ENCODE data around the gene ANKHD1. TPM values are rescaled to one million over a fixed set of nuclear protein-coding genes. Genes with fewer than 3 reads are reported as not detected.

ANKHD1 gene
- total RNA-seq, 1 donor from 2014 or later, result 59.7 TPM

GRCh38 chr5:140372971-140373487 is 28.6 kb upstream of the ANKHD1 start:
- DNase-seq (ENCODE audit: extremely low read depth, low read depth, low spot score), result no peak

GRCh38 chr5:140381351-140381750 is 20.3 kb upstream of the ANKHD1 start:
- DNase-seq (ENCODE audit: extremely low read depth, low read depth, low spot score), result no peak

GRCh38 chr5:140381972-140382371 is 19.7 kb upstream of the ANKHD1 start:
- DNase-seq (ENCODE audit: extremely low read depth, low read depth, low spot score), result no peak

GRCh38 chr5:140382866-140383265 is 18.8 kb upstream of the ANKHD1 start:
- DNase-seq (ENCODE audit: extremely low read depth, low read depth, low spot score), result no peak

GRCh38 chr5:140383300-140383699 is 18.3 kb upstream of the ANKHD1 start:
- no peak for DNase-seq (ENCODE audit: extremely low read depth, low read depth, low spot score)

GRCh38 chr5:140388052-140388451 is 13.6 kb upstream of the ANKHD1 start:
- DNase-seq (ENCODE audit: extremely low read depth, low read depth, low spot score), result no peak

- DNase-seq (ENCODE audit: extremely low read depth, low read depth, low spot score), result no peak
These were observed 10.3 kb upstream of the ANKHD1 start for GRCh38 chr5:140391312-140391711.

- DNase-seq (ENCODE audit: extremely low read depth, low read depth, low spot score), result no peak
These were observed 9.9 kb upstream of the ANKHD1 start for GRCh38 chr5:140391732-140392131.

GRCh38 chr5:140393738-140394137 is 7.9 kb upstream of the ANKHD1 start:
- no peak for DNase-seq (ENCODE audit: extremely low read depth, low read depth, low spot score)

- no peak for DNase-seq (ENCODE audit: extremely low read depth, low read depth, low spot score)
These were observed 3.2 kb upstream of the ANKHD1 start for GRCh38 chr5:140398379-140398811.

- DNase-seq (ENCODE audit: extremely low read depth, low read depth, low spot score), result no peak
These were observed 1.5 kb upstream of the ANKHD1 start for GRCh38 chr5:140399979-140400729.

GRCh38 chr5:140400730-140401361 is 787 bp upstream of the ANKHD1 start:
- DNase-seq (ENCODE audit: extremely low read depth, low read depth, low spot score), result peak; percentile 88

- peak; percentile 4 for DNase-seq (ENCODE audit: extremely low read depth, low read depth, low spot score)
These were observed 833 bp downstream of the ANKHD1 start for GRCh38 chr5:140402258-140403074.

- no peak for DNase-seq (ENCODE audit: extremely low read depth, low read depth, low spot score)
These were observed 2.0 kb downstream of the ANKHD1 start for GRCh38 chr5:140403613-140404012.

- no peak for DNase-seq (ENCODE audit: extremely low read depth, low read depth, low spot score)
These were observed 7.2 kb downstream of the ANKHD1 start for GRCh38 chr5:140408750-140409241.

- DNase-seq (ENCODE audit: extremely low read depth, low read depth, low spot score), result no peak
These were observed 11.6 kb downstream of the ANKHD1 start for GRCh38 chr5:140413230-140413629.

GRCh38 chr5:140417235-140417634 is 15.6 kb downstream of the ANKHD1 start:
- DNase-seq (ENCODE audit: extremely low read depth, low read depth, low spot score), result no peak

GRCh38 chr5:140418862-140419520 is 17.4 kb downstream of the ANKHD1 start:
- no peak for DNase-seq (ENCODE audit: extremely low read depth, low read depth, low spot score)

GRCh38 chr5:140420226-140420570 is 18.6 kb downstream of the ANKHD1 start:
- DNase-seq (ENCODE audit: extremely low read depth, low read depth, low spot score), result no peak

- no peak for DNase-seq (ENCODE audit: extremely low read depth, low read depth, low spot score)
These were observed 19.2 kb downstream of the ANKHD1 start for GRCh38 chr5:140420665-140421361.

Measured in glomerular endothelial cell (primary cell).